HG02678 (cell line): ENCODE data around the gene PIK3CG.
"Not testable (repeated sequence)": the region's sequence is repeated elsewhere in the genome, so short reads cannot be mapped to it uniquely, and the experiment has no call there.

Experiments used
- ATAC-seq: cut with Tn5 transposase; IDR thresholded peaks from one replicate; pipeline ENCODE4 v1.9.1; 2021; ENCODE audit warnings: mild to moderate bottlenecking, moderate library complexity; ENCODE audit not compliant: unreplicated experiment

PIK3CG gene

DNA sequence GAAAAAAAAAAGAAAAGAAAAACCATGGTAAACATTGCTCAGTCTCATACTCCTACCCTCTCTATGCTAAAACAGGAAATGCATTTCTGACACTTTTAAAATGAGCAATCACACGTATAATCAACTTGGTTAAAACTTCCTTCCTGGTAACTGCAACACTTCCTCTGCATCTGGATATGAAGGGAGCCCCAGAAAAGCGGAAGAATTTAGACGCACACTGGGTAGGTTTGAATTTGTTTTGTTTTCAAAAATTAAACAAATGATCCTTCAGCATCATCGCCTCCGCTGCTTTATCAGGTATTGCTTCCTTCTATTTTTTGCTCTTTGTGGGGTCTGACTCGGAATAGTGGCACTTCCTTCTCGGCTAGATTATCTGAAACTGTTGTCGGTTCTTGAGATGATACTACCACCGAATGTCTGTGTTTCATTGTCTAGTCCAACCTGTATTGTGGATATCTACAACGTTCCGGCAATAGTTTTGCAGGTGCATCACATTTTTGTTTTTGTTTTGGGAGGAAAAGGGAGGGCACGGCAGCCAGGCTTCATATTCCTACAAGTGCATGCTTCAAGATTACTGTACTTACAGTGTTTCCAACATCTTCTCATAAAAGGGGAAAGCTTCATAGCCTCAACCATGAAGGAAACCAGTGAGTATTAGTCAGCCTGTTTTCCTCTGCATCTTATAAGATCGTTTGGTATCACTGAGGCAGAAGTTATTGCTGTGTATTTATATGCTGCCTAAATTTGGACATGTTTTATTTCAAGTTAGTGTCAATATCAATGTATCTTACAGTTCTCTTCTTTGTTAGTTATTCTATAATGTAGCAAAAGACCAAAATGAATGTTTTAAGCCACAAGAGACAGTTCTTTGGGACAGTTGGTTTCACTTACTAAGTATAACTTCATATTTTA is at the start of gene PIK3CG:
Gene PIK3CG, plus strand, starts transcription at position 153 of the 912 bp plus-strand sequence. CDS start 2,280 bp downstream, outside the sequence.
- ATAC-seq: peak; percentile 60

DNA sequence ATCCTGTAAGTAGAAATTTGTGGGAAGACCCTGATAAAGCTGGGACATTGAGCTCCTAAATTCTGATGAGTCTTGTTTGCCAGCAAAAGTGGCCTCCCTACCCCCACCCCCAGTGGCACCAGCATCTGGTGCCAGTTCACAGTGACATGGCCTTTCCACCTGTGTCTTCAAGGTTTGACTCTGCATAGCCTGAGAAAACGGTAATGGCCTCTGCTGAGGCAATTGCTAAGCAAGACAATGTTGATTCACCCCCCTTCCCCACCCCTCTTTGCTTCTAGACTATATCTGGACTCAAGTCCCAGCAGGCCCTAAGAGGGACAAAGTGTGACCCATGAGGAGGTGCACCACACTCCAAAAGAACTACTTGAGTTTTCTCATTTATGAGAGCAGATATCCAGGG is 48.0 kb upstream of the PIK3CG start:
- ATAC-seq: no peak

DNA sequence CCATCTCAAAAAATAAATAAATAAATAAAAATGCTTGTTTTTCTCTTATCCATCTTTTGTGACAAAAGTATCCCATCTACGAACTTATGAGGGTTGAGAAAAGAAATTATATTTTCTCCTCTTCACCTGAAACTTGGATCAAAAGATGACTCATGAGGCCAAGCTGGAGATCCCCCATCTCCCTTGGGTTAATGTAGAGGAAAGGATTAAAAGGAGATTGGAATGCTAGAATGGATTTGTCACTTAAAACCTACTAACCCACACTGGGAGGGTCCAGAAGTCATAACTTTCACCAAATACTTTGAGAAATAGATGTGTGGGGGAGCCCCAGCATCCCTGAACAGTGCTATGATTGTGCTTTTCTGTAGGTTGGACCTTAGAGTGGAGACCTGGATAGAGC is 46.3 kb upstream of the PIK3CG start:
- ATAC-seq: no peak

DNA sequence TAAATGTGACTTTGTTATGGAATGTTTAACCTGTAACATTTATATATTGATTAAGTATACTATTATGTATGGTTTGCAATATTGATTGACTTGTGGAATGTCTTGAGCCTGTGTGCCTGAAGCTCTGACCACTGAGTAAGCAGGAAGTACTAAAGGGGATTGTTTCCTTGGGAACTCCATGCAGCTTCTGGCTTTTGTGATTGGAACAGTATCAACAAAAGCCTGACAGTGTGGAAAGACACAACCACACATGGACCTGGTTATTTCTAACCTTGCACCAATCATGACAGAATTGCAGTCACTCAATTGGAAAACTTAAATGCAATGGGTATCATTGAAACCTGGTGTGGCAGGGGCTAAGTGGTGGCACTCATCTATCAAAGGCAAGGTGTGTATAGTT is 45.5 kb upstream of the PIK3CG start:
- no peak for ATAC-seq

DNA sequence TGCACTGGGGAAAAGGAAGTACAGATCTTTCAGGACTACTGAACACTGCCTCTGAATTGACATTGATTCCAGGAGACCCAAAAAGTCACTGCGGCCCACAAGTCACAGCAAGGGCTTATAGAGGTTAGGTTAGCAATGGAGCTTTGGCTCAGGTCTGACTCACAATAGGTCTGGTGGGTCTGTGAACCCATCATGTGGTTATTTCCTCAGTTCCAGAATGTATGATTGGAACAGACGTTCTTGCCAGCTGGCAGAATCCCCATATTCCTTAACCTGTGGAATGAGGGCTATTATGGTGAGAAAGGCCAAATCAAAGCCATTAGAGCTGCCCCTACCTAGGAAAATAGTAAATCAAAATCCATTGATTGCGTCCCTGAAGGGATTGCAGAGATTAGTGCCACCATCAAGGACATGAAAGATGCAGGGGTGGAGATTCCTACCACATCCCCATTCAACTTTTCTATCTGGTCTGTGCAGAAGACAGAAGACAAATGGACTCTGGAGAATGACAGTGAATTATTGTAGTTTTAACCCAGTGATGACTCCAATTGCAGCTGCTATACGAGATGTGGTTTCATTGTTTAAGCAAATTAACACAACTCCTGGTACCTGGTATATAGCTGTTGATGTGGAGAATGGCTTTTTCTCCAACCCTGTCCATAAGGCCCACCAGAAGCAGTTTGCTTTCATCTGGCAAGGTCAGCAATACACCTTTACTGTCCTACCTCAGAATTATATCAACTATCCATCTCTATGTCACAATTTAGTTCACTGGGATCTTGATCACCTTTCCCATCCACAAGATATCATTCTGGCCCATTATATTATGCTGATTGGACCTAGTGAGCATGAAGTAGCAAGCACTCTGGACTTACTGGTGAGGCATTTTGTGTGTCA is 44.5 kb upstream of the PIK3CG start:
- no peak for ATAC-seq

DNA sequence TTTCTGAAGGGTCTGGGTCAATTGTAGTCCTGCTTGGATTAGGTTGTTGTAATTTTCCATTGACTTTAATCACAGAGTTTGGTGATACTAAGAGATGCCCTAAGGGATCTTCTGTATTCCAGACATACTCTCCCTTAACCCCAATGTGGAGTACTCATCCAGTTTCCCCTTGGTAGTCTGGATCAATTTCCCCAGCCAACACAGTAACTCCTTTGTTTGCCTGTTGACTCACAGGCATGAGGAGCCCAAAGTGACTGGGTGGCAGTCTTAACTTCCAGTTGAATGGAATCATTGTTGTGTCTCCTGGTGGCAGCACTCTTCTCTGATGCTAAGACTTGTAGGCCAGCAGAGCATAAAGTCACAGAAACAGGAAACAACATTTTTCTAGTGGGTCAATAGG is 41.5 kb upstream of the PIK3CG start:
- no peak for ATAC-seq

DNA sequence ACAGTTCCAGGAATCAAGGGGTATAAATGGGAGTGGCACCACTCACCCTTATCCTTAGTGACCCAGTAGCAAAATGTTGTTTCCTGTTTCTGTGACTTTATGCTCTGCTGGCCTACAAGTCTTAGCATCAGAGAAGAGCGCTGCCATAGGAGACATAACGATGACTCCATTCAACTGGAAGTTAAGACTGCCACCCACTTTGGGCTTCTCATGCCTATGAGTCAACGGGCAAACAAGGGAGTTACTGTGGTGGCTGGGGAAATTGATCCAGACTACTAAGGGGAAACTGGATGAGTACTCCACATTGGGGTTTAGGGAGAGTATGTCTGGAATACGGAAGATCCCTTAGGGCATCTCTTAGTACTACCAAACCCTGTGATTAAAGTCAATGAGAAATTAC is 40.6 kb upstream of the PIK3CG start:
- ATAC-seq: no peak

DNA sequence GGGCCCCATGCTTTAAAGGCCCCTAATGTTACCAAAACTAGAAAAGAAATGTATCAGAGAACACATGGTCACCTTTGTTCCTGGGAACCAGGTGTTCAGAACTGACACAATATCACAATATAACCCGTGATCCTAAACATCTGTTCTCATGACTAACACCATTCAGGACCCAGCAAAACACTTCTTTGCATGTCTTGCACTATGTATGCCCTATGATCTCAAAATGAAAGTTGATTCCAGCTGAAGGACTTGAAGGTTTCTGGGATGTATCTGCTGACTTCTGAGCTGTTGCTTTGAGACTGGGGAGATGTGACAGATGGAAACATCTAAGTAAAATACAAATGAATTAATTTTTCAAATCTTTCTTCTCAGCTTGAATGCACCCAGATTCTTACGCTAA is 37.5 kb upstream of the PIK3CG start:
- ATAC-seq: no peak

DNA sequence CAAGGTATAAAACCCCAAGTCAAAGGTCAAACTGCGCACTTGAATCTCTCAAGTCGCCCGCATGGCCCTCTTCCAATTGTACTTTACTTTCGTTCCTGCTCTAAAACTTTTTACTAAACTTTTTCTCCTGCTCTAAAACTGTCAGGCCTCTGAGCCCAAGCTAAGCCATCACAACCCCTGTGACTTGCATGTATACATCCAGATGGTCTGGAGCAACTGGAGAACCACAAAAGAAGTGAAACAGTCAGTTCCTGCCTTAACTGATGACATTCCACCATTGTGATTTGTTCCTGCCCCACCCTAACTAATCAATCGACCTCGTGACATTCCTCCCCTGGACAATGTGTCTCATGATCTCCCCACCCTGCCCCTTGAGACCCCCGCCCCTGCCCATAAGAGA is 35.6 kb upstream of the PIK3CG start:
- ATAC-seq: no peak

DNA sequence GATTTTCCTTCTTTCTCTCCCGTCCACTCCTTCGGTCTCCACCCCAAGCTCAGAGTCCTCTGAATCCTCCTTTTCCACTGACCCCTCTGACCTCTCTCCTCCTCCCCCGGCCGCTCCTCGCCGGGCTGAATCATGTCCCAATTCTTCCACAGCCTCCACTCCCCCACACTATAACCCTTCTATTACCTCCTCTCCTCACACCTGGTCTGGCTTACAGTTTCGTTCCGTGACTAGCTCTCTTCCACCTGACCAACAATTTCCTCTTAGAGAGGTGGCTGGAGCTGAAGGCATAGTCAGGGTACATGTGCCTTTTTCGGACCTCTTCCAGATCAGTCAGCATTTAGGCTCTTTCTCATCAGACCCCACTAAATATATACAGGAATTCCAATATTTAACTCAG is 34.2 kb upstream of the PIK3CG start:
- ATAC-seq: not testable (repeated sequence)

DNA sequence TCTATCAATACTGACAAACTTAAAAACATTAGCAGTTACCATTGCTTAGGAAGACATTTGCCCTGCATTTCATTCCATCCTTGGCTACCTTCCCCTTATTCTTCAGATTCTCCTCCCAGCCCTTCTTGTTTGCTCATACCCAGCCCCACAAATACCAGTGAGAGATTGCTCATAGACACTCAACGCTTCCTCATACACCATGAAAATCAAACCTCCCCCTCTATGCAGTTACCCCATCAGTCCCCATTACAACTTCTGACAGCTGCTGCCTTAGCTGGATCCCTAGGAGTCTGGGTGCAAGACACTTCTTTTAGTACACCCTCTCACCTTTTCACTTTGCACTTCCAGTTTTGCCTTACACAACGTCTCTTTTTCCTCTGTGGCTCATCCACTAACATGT is 28.3 kb upstream of the PIK3CG start:
- ATAC-seq: no peak

DNA sequence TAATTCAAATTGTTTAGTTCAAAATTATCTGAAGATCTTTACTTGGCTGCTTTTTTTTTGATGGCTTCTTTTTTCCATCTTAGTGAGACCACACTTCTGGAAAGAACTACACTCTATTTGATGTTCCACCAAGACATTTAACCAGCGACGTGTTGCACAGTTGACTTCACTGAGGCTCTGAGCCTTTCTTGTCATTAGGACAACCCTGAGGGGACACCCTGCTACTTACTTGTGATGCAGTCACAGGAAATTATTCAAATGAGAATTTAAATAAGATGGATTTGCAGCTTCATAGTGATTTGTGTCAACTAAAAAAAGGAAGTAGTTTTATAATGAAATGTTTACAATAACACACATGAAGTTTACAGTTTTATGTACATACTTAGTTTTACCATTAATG is 25.6 kb upstream of the PIK3CG start:
- no peak for ATAC-seq

DNA sequence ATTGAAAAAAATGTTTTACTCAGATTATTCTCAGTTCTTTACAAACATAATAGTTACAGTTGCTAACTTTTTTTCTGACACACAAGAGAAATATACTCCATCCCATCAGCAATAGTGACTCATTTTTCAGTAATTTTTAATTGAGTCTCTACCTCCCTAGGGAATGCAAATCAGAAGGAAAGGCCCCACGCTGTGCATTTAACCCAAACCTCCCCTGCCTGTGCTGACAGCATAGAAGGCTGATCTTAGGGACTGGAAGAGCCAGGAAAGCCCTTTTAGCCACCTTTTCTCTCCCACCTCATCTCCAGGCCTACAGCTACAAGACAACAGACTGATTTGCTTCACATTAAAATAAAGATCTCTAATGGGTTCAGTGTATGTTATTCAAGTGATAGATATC is 24.7 kb upstream of the PIK3CG start:
- ATAC-seq: no peak

DNA sequence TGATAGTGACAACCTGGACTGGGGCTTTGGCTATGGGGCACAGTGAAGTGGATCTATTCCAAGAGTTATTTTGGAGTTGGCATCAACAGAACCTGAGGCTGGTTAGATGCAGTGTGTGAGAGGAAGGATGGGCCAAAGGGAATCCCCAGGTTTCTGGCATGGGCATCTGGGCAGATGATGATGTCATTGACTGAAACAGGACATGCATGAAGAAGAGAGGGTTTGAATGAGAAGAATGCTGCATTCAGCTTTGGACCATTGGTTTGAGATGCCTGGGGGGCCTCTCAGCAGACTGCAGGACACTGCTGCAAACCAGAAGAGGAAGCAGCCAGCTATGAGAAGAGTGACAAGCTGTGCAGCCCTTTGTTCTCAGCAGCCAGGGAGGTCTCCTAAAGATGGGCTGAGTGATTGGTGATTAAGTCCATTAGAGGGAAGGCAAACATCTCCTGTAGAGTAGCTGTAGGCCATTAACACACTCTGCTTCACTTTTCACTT is 23.1 kb upstream of the PIK3CG start:
- no peak for ATAC-seq

DNA sequence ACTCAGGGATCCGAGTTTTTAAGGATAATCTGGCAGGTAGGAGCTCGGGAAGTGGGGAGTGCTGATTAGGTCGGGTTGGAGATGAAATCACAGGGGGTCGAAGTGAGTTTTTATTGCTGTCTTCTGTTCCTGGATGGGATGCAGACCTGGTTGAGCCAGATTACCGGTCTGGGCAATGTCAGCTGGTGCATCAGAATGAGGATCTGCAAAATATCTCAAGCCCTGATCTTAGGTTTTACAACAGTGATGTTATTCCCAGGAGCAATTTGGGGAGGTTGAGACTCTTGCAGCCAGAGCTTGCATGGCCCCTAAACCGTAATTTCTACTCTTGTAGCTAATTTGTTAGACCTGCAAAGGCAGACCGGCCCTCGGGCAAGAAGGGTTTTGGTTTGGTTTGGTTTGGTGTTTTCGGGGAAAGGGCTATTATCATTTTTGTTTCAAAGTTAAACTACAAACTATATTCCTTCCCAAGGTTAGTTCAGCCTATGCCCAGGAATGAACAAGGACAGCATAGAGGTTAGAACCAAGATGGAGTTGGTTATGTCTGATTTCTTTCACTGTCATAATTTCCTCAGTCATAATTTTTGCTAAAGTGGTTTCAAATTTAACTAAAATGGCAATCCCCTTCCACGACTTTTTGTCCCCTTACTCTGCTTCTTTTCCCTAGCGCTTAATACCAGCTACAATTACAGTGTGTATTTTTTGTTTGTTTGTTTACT is 20.6 kb upstream of the PIK3CG start:
- no peak for ATAC-seq

DNA sequence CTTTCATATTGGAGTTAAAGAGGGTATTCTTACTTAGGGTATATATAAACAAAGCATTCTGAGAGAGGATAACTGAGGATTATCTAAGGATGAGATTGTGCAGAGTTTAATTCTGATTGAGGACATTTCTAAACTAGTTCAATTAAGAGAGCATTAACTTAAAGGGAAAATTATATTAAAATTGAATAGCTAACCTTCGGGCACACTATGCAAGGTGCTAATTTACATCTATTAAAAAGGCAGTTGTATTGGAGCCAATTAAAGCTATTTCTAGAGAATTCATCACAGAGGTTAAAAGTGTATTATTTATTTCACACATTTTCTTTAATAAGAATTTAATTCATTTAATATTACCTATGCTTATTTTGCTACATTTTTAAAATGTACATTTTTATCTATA is 17.0 kb upstream of the PIK3CG start:
- ATAC-seq: no peak

DNA sequence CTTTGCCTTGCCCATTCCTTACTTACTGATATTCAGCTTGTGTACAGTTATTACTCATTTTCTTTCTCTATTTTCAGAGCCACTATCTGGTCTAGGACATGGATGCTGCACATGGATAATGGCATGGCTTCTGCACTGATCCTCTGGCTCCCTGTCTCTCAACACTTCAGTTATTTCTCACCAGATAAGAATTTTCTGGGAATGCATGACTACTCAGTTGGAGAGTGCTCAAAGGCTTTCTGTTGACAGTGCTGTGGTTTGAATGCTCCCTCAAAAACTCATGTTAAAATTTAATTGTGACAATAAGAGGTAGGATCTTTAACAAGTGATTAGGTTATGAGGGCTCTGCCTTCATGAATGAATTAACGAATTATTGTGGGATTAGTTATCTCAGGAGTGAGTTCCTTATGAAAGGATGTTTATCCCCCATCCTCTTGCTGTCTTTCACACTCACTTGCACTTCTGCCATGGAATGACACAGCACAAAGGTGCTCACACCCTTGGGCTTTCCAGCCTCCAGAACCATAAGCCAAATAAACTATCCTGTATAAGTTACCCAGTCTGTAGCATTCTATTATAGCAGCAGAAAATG is 16.1 kb upstream of the PIK3CG start:
- no peak for ATAC-seq

DNA sequence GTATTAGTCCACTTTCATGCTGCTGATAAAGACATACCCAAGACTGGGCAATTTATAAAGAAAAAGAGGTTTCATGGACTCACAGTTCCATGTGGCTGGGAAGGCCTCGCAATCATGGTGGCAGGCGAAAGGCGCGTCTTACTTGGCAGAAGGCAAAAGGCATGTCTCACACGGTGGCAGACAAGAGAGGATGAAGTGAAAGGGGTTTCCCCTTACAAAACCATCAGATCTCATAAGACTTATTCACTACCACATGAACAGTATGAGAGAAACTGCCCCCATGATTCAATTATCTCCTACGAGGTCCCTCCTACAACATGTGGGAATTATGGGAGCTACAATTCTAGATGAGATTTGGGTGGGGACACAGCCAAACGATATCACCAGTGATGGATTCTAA is 13.4 kb upstream of the PIK3CG start:
- ATAC-seq: not testable (repeated sequence)

DNA sequence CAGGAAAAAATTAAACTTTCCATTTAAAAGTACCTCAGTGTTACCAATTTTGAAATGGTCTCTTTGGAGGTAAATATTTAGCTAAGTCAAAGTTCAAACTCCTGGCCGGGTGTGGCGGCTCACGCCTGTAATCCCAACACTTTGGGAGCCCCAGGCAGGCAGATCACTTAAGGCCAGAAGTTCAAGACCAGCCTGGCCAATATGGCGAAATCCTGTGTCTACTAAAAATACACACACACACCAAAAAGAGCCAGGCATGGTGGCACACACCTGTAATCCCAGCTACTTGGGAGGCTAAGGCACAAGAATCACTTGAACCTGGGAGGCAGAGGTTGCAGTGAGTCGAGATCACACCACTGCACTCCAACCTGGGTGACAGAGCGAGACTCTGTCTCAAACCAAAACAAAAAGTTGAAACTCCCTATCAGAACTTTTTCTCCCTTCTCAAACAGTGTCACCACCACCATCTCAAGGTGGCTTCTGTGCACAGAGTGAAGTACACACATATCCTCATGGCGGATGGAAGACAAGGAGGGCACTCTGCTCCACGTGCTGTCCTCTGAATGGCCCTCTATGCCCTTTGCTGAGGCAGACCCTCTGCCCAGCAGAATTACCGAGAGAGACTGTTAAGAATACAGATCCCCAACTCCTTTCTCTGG is 11.7 kb upstream of the PIK3CG start:
- ATAC-seq: no peak

DNA sequence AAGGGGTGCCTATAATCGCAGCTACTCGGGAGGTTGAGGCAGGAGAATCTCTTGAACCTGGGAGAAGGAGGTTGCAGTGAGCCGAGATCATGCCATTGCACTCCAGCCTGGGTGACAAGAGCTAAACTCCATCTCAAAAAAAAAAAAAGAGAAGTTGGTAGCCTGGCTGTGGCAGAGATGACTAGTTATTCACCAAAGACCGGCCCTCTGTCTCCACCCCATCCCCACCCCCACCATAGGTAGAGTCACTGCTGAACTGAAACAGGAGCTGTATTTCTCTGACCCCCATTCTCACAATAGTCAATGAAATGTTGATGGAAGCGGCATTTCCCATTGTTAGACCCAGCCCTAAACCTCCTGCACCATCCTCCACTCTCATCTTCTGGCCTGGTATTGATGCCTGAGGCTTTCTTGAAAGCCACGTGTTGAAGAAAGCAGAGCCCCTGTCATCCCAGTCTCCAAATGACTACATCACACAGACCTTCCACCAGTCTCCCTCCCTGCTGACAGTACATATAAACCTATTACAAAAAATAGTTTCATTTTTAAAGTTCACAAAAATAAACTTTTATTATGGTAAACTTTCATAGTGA is 9.4 kb upstream of the PIK3CG start:
- ATAC-seq: no peak
